ENCODE results near the gene GSTK1.

The GSTK1 gene

DNA sequence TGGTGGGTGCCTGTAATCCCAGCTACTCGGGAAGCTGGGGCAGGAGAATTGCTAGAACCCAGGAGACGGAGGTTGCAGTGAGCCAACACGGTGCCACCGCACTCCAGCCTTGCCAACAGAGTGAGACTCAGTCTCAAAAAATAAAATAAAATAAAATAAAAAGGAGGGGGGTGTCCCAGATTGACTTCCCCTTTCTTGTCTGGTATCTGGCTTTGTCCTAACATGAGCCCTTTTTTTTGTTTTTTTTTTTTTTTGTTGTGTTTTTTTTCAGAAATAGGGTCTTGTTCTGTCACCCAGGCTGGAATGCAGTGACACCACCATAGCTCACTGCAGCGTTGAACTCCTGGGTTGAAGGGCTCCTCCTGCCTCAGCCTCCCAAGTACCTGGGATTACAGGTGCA is 29.6 kb downstream of the GSTK1 start:
- no peak for DNase-seq

DNA sequence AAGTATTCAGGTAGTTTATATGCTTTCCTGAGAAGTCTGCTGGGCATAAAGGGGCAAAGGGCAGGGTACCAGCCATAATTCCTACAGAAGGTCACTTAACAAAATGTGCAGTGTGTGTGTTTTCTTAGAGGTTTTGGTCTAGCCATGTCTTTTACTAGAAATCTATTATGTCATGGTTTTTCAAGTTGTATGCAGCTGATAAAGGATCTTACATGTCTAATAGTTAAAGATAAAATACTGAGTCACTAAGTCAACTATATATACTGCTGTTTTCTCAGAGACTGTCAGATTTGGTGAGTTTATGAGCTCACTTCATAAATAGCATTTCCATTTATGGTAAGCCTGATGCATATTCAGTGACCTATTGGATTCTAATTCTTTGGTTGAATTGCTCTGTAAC is 32.6 kb downstream of the GSTK1 start:
- DNase-seq: no peak

DNA sequence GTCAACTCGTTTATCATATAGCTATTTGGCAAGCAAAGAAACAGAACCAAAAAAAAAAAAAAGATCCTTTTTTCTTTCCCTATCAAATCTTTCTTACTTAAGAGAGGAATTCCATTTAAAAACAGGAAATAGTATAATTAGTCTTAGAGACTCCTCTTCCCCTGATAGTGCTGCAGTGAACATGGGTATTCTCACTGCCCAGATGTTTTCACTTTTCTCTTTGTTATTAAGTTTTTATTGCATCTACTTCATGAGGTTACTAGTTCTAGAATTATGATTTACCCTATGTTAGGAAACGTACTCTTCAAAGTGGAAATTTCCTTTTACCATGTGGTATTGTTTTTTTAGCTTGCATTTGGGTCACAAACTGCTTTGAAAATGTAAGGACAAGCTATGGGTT is 33.4 kb downstream of the GSTK1 start:
- no peak for DNase-seq

DNA sequence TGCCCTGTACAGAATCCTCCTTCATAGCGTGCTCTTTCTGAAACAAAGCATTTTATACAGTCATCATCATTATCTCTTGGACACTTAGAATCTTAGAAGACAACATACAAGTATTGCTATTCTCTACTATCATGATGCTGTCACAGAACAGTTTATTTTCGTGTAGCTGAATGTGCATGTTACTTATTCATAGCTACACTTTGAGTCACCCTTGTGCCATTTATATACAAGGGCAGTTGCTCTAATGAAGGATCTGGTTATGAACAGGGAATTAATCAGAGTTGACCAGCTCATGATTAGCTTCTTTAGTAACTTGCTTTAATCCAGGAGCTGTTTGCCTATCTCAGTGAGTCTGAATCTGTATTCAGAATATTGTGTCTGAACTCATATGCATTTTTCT is 36.1 kb downstream of the GSTK1 start:
- DNase-seq: no peak

DNA sequence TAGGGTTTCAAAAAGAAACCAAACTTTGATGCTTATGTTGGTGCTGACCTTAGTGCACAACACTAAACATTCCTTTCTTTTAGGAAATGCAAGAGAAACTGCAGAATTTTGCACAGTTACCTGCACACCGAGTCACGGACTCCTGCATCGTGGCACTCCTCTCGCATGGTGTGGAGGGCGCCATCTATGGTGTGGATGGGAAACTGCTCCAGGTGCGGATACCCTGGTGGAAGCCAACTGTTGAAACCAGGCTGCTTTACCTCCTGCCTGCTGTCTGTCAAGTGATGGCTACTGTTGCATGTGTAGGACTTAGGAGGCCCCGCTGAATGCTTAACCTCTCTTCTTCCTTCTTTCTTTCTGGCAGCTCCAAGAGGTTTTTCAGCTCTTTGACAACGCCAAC is 36.6 kb downstream of the GSTK1 start:
- DNase-seq: no peak

DNA sequence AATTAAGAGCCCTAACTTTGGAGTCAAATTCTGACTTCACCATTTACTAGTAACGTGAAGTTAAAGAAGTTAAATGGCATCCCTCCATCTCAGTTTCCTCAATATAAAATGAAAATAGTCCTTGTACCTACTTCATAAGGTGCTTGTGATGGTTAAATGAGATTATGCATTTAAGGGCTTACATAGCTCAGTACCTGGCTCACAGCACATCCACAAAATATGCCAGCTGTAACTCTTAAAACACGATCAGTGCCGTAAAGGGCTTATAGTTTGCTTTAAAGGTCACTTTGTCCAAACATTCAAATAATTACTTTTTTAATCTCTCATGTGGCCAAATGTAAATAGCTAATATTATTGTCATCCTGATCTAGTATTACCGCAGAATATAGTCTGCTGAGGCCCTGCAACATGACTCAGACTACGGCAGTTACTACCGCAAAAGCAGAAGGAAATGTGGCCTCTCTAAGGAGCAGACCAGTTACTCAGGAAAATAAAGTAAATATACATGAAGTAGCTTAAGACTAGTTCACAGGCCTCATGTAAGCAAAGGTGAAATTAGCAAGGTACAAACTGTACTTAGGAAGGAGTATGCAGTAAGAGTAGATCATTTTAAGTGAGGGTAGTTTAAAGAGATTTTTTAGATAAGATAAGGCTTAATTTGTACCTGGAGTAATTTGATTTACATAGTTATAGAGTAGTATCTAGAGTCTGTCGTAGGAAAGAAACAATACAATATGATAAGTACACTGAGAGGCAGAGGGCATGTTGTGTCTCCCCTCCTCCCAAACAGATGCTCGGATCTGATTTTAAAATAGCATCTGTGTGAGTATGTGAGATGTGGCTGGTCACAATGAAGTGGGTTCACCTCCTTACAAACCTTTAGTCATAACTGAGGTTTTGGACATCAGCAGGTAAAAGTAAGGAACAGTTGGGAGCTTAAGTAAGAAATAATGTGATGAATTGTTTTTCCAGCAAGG is 38.0 kb downstream of the GSTK1 start:
- DNase-seq: no peak

DNA sequence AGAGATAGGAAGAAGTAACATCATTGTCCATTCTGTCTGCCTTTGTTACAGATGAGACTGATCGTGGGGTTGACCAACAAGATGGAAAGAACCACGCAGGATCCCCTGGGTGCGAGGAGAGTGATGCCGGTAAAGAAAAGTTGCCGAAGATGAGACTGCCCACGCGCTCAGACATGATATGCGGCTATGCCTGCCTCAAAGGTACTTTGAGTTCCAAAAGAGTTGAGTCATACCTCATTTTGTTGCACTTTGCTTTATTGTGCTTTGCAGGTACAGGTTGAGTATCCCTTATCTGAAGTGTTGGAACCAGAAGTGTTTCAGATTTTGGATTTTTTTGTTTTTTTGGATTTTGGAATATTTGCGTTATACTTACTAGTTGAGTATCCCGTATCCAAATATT is 40.5 kb downstream of the GSTK1 start:
- no peak for DNase-seq

DNA sequence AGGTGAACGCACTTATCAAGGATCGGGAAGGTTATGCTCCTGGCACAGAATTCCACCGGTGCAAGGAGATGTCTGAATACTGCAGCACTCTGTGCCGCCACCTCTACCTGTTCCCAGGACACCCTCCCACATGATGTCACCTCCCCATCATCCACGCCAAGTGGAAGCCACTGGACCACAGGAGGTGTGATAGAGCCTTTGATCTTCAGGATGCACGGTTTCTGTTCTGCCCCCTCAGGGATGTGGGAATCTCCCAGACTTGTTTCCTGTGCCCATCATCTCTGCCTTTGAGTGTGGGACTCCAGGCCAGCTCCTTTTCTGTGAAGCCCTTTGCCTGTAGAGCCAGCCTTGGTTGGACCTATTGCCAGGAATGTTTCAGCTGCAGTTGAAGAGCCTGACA is 41.7 kb downstream of the GSTK1 start:
- no peak for DNase-seq

DNA sequence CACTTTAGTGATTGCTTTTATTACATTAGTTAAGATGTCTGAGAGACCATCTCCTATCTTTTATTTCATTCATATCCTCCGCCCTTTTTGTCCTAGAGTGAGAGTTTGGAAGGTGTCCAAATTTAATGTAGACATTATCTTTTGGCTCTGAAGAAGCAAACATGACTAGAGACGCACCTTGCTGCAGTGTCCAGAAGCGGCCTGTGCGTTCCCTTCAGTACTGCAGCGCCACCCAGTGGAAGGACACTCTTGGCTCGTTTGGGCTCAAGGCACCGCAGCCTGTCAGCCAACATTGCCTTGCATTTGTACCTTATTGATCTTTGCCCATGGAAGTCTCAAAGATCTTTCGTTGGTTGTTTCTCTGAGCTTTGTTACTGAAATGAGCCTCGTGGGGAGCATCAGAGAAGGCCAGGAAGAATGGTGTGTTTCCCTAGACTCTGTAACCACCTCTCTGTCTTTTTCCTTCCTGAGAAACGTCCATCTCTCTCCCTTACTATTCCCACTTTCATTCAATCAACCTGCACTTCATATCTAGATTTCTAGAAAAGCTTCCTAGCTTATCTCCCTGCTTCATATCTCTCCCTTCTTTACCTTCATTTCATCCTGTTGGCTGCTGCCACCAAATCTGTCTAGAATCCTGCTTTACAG is 42.3 kb downstream of the GSTK1 start:
- DNase-seq: no peak

DNA sequence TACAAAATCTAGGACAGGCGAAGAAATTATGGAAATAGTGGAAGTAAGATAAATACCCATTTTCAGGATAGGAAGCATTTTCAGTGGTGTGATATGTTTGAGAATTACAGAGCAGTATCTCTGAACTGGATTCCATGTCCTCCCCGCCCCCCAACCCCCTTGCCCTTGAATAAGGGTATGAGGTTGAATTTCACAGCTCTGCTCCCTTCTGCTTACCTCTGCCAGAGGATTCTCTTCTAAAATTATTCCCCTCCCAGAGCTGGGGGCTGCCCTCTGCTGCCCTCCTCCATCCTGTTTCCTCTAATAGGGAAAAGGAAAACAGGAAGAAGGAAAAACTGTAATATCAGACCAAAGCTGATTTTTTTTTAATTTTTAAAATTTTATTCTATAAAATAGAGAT is 45.4 kb downstream of the GSTK1 start:
- DNase-seq: no peak

DNA sequence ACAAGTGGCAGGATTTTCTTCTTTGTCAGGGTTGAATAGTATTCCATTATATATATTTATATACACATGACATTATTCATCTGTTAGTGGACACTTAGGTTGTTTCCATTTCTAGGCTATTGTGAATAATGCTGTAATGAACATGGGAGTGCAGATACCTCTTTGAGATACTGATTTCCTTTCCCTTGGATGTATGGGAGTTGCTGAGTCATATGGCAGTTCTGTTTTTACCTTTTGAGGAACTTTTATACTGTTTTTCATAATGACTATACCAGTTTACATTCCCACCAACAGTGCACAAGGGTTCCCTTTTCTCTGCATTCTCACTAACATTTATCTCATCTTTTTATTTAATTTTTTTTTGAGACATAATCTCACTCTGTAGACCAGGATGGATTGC is 50.9 kb downstream of the GSTK1 start:
- DNase-seq: no peak

DNA sequence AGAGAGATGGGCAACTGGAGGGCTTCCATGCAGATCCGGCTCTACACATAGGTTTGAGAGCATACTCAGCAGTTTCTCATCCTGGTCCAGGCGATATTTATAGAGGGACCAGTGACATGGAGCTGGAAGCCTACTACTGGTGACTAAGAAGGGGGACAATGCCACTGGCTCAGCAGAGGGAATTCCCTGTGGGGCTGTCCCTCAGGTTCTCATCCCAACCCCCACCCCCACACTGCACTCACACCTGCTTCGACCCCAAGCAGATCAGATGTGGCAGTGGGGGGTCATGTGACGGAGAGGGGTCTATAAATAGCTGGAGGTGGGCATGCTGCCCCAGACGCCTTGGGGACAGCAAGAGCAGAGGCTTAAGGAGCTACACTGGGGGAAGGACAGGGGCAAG is 52.5 kb downstream of the GSTK1 start, which contains the start of gene CLCN1:
Gene CLCN1 (plus strand): TSS at position 336 of the 400 bp plus-strand sequence. CDS start 102 bp downstream, outside the sequence.
- DNase-seq: no peak

DNA sequence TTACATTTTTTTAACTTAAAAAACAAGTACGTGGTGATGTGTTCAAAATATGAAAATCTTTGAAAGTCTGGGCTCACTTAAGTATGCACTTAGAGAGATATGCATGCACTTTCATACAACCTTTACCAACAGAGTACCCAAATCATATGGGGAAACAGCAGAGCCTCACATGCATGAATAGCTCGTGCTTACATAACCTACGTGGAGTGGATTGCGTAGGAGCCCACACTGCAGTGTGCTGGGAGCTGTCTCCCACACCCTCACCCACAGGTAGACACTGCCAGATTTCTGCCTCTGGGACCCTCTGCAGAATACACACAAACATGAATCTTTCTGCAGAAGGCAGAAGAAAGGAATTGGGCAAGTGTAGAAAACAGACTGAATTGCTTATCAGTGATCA is 53.3 kb downstream of the GSTK1 start:
- no peak for DNase-seq

DNA sequence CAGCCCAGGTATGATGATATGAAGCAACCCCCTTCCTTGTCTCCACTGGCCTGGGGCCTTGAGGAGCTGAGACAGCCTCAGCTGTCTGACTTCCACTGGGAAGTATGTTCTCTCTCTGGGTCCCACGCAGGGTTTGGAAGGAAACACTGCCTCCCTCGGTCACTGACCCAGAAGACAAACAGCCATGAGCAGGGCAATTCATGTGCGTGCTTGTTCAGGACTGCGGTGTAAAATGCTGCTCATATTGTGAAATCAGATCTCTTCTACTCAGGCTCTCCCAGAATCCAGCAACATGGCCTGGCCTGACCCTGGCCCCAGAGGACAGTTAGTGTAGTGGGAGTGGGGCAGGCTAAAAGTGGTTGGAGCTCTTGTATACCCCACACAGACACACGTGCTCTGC is 55.4 kb downstream of the GSTK1 start:
- DNase-seq: no peak

Measured in right kidney (tissue), 1 donor.